NCI-H524 treated with DMSO at 0.1 percent for 48 hours (cell line): ENCODE results near the gene RAB11B.
A peak's percentile ranks its signal among the peaks of the same experiment; 100 is the strongest.
"Not testable (repeated sequence)": the region's sequence is repeated elsewhere in the genome, so short reads cannot be mapped to it uniquely, and the experiment has no call there.

Source experiments
- DNase-seq: peaks from one replicate; lab custom pipeline; 2025; lab: John Stamatoyannopoulos, UW

Gene RAB11B

GRCh38 chr19:8429044-8429443 is 38.9 kb downstream of the RAB11B start:
- no peak for DNase-seq

DNA sequence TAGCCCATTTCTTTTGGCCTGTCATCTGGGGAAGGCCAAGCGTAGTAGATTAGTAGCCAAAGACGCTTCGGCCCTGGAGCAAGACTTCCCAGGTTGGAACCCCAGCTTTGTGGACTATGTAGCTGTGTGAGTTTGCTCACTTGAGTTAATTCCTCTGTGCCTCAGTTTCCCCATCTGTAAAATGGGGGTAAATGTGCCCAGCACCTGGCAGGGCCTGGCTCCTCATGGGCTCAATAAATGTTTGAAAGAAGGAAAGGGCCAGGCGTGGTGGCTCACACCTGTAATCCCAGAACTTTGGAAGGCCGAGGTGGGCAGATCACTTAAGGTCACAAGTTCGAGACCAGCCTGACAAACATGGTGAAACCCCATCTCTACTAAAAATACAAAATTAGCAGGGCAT is 39.7 kb downstream of the RAB11B start:
- no peak for DNase-seq

- DNase-seq, result no peak
These were observed 40.5 kb downstream of the RAB11B start for GRCh38 chr19:8430650-8431049.

GRCh38 chr19:8438236-8438635 is 48.1 kb downstream of the RAB11B start:
- DNase-seq, result no peak

- DNase-seq, result no peak
These were observed 51.8 kb downstream of the RAB11B start for GRCh38 chr19:8441725-8442544.

GRCh38 chr19:8444140-8444676 is 54.0 kb downstream of the RAB11B start:
- DNase-seq, result not testable (repeated sequence)

DNA sequence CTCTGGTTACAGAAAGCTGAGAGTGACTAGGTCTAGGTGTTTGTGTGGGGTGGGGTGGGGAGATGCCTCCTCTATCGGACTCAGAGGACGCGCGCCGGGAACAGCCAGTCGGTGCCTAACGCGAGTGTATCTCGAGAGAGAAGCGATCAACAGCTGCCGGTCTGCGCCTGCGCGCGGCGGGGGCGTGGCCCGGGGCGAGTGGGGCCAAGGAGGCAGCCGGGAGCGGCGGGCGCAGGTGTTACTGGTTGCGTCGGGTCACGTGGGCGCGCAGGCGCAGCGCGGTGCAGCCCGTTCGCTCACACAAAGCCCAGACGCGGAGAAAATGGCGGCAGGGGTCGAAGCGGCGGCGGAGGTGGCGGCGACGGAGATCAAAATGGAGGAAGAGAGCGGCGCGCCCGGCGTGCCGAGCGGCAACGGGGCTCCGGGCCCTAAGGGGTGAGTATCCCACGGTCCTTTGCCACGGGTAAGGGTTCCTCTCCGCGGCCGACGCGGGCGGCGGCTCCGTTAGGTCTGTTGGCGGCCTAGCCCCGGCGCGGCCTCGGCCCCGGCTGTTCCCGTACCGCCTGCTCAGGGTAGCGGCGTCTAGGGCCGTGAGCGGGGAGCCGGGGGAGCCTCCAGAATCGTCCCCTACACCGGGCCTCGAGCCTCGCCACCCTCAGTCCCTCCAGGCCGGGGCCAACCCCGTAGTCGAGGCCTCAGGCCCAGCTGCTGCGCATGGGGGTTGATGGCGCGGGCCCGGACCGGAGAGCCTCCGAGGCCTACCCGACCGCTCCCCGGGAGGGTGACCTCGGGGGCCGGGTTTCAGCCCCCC is 54.7 kb downstream of the RAB11B start, which contains the start of gene HNRNPM:
Gene HNRNPM, plus strand, starts transcription at position 299 of the 811 bp plus-strand sequence. Its CDS starts 24 bp downstream, at position 323.
- DNase-seq, result peak; percentile 77

- DNase-seq, result no peak
These were observed 55.4 kb downstream of the RAB11B start for GRCh38 chr19:8445488-8446001.

- DNase-seq, result no peak
These were observed 56.0 kb downstream of the RAB11B start for GRCh38 chr19:8446061-8446709.

- no peak for DNase-seq
These were observed 59.7 kb downstream of the RAB11B start for GRCh38 chr19:8449830-8450229.

DNA sequence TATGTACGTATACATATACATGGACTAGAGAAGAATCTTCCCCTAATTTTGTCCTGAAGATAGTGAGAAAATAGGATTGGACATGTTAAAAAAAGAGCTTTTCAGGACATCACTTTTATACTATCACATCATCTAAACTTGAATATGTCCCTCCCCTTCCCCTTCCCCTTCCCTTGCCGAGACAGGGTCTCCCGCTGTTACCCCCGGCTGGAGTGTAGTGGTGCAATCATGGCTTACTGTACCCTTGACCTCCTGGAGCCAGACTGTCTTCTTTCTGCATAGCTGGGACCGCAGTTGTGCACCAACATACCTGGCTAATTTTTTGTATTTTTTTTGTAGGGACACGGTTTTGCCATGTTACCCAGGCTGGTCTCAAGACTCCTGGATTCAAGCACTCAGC is 61.2 kb downstream of the RAB11B start:
- DNase-seq, result no peak

- peak; percentile 16 for DNase-seq
These were observed 61.7 kb downstream of the RAB11B start for GRCh38 chr19:8451885-8452284.

GRCh38 chr19:8452446-8453123 is 62.4 kb downstream of the RAB11B start:
- no peak for DNase-seq

- DNase-seq, result no peak
These were observed 63.5 kb downstream of the RAB11B start for GRCh38 chr19:8453616-8454015.
